Activated CD4-positive, alpha-beta memory T cell treated with anti-CD3 and anti-CD28 coated beads, Interleukin-2, amount 10 ng/mL, durations not matched to agents 7 days and 5 days (primary cell): ENCODE results near the gene FRMD6. TPM values are rescaled to one million over a fixed set of nuclear protein-coding genes. Genes with fewer than 3 reads are reported as not detected.

Experiments used
- CTCF ChIA-PET: fragments of 350-600 bp; sonication (Branson Sonifier 250); formaldehyde crosslinking; loops from one replicate; lab custom pipeline; 2021; ENCODE audit warnings: antibody characterized with exemption, inconsistent platforms; lab: Charles Lee
- POLR2A ChIA-PET: fragments of 350-600 bp; sonication (Branson Sonifier 250); formaldehyde crosslinking; loops from one replicate; lab custom pipeline; 2021; ENCODE audit warnings: antibody characterized with exemption; lab: Charles Lee
- DNase-seq: peaks from one replicate; pipeline ENCODE4 v3.0.0-alpha.2; 2020
- H3K27ac Mint-ChIP-seq: one replicate; pipeline ENCODE4 v1.8.0; 2021; ENCODE audit warnings: mild to moderate bottlenecking, mixed read lengths
- H3K27me3 Mint-ChIP-seq: one replicate; pipeline ENCODE4 v1.8.0; 2021; ENCODE audit warnings: mixed read lengths
- H3K36me3 Mint-ChIP-seq: one replicate; pipeline ENCODE4 v1.8.0; 2021; ENCODE audit warnings: low read depth, mixed read lengths
- H3K4me1 Mint-ChIP-seq: one replicate; pipeline ENCODE4 v1.8.0; 2021; ENCODE audit warnings: mixed read lengths
- H3K4me3 Mint-ChIP-seq: one replicate; pipeline ENCODE4 v1.8.0; 2021; ENCODE audit warnings: mild to moderate bottlenecking, mixed read lengths
- H3K9me3 Mint-ChIP-seq: one replicate; pipeline ENCODE4 v1.8.0; 2021; ENCODE audit warnings: mixed read lengths
- total RNA-seq, 2 experiments: library from RNA; stranded (reverse); gene quantifications; one replicate each; pipeline ENCODE4 v1.2.3, GENCODE V29; 2021

The FRMD6 gene
- total RNA-seq, 2 experiments from 2014 or later: 3.3 TPM

GRCh38 chr14:51657762-51658161 lies 6.1 kb downstream of the FRMD6 start:
- POLR2A ChIA-PET: no interaction called here
- no peaks in the 10 kb centered on the region for H3K36me3 Mint-ChIP-seq
- no peak for DNase-seq

GRCh38 chr14:51658441-51659173 lies 6.9 kb downstream of the FRMD6 start:
- DNase-seq: no peak
- Mint-ChIP-seq H3K4me1 (peaks cover 14% of the 10 kb centered on the region), H3K27me3 (peaks cover 37% of the 10 kb centered on the region), H3K27ac (no peak overlapping the region), H3K4me3 (no peak overlapping the region), H3K36me3 (no peaks in the 10 kb centered on the region), H3K9me3 (no peaks in the 10 kb centered on the region)
- POLR2A ChIA-PET: no interaction called here
- CTCF ChIA-PET: no interaction called here

More at GRCh38 chr14:51657762-51658161, 6.1 kb downstream of the FRMD6 start:
- no peak overlapping the region for H3K4me3 Mint-ChIP-seq
- peaks cover 44% of the 10 kb centered on the region for H3K27me3 Mint-ChIP-seq
- no peaks in the 10 kb centered on the region for H3K9me3 Mint-ChIP-seq
- CTCF ChIA-PET: no interaction called here
- H3K4me1 Mint-ChIP-seq: peaks cover 23% of the 10 kb centered on the region
- H3K27ac Mint-ChIP-seq: no peak overlapping the region

GRCh38 chr14:51660741-51661140 lies 9.0 kb downstream of the FRMD6 start:
- ChIA-PET CTCF (no interaction called here), POLR2A (no interaction called here)
- Mint-ChIP-seq H3K27me3 (peaks cover 26% of the 10 kb centered on the region), H3K4me3 (no peak overlapping the region), H3K36me3 (no peaks in the 10 kb centered on the region), H3K4me1 (peaks cover 3% of the 10 kb centered on the region), H3K27ac (no peak overlapping the region), H3K9me3 (no peaks in the 10 kb centered on the region)
- DNase-seq: no peak

GRCh38 chr14:51661504-51661903 lies 9.8 kb downstream of the FRMD6 start:
- H3K4me3 Mint-ChIP-seq: no peak overlapping the region
- no peaks in the 10 kb centered on the region for H3K9me3 Mint-ChIP-seq
- H3K27ac Mint-ChIP-seq: no peak overlapping the region
- H3K27me3 Mint-ChIP-seq: peaks cover 22% of the 10 kb centered on the region
- DNase-seq: no peak
- H3K36me3 Mint-ChIP-seq: no peaks in the 10 kb centered on the region
- ChIA-PET CTCF (interaction anchor here (3.1 kb wide), 1 partner anchor 9 kb away, joined by 12 read pairs; the partner anchor contains the start of gene FRMD6), POLR2A (no interaction called here)
- peaks cover 3% of the 10 kb centered on the region for H3K4me1 Mint-ChIP-seq

GRCh38 chr14:51663783-51664326 lies 12.1 kb downstream of the FRMD6 start:
- Mint-ChIP-seq H3K27me3 (peaks cover 12% of the 10 kb centered on the region), H3K27ac (no peak overlapping the region), H3K9me3 (no peaks in the 10 kb centered on the region), H3K4me3 (no peak overlapping the region), H3K36me3 (no peaks in the 10 kb centered on the region), H3K4me1 (no peaks in the 10 kb centered on the region)
- POLR2A ChIA-PET: no interaction called here
- DNase-seq: no peak
- CTCF ChIA-PET: interaction anchor here (1.4 to 3.1 kb wide), 2 partner anchors 10 to 12 kb away, joined by 4 to 12 read pairs; partner anchors contain the start of gene FRMD6

GRCh38 chr14:51666070-51666469 lies 14.4 kb downstream of the FRMD6 start:
- H3K9me3 Mint-ChIP-seq: no peaks in the 10 kb centered on the region
- no peaks in the 10 kb centered on the region for H3K4me1 Mint-ChIP-seq
- H3K27ac Mint-ChIP-seq: no peak overlapping the region
- POLR2A ChIA-PET: no interaction called here
- peaks cover 4% of the 10 kb centered on the region for H3K27me3 Mint-ChIP-seq
- H3K4me3 Mint-ChIP-seq: no peak overlapping the region
- CTCF ChIA-PET: no interaction called here
- no peak for DNase-seq
- H3K36me3 Mint-ChIP-seq: no peaks in the 10 kb centered on the region

- H3K4me1 Mint-ChIP-seq: no peaks in the 10 kb centered on the region
- H3K36me3 Mint-ChIP-seq: no peaks in the 10 kb centered on the region
- H3K4me3 Mint-ChIP-seq: no peak overlapping the region
- ChIA-PET CTCF (no interaction called here), POLR2A (no interaction called here)
- DNase-seq: no peak
- H3K27ac Mint-ChIP-seq: no peak overlapping the region
- H3K27me3 Mint-ChIP-seq: no peaks in the 10 kb centered on the region
- no peaks in the 10 kb centered on the region for H3K9me3 Mint-ChIP-seq
Observed at GRCh38 chr14:51666826-51667225, 15.1 kb downstream of the FRMD6 start.

GRCh38 chr14:51668870-51669269 lies 17.2 kb downstream of the FRMD6 start:
- CTCF ChIA-PET: no interaction called here
- no peak for DNase-seq
- no peaks in the 10 kb centered on the region for H3K36me3 Mint-ChIP-seq
- no peak overlapping the region for H3K4me3 Mint-ChIP-seq
- POLR2A ChIA-PET: no interaction called here
- peaks cover 1% of the 10 kb centered on the region for H3K27me3 Mint-ChIP-seq
- no peaks in the 10 kb centered on the region for H3K9me3 Mint-ChIP-seq
- H3K4me1 Mint-ChIP-seq: no peaks in the 10 kb centered on the region
- H3K27ac Mint-ChIP-seq: no peak overlapping the region

GRCh38 chr14:51674294-51675002 lies 22.7 kb downstream of the FRMD6 start:
- H3K4me1 Mint-ChIP-seq: peaks cover 11% of the 10 kb centered on the region
- no peaks in the 10 kb centered on the region for H3K36me3 Mint-ChIP-seq
- no peak for DNase-seq
- H3K27me3 Mint-ChIP-seq: peaks cover 9% of the 10 kb centered on the region
- POLR2A ChIA-PET: no interaction called here
- CTCF ChIA-PET: no interaction called here
- H3K4me3 Mint-ChIP-seq: no peak overlapping the region
- no peaks in the 10 kb centered on the region for H3K9me3 Mint-ChIP-seq
- no peak overlapping the region for H3K27ac Mint-ChIP-seq

- no peak overlapping the region for H3K4me3 Mint-ChIP-seq
- peaks cover 10% of the 10 kb centered on the region for H3K27me3 Mint-ChIP-seq
- DNase-seq: no peak
- ChIA-PET POLR2A (no interaction called here), CTCF (interaction anchor here (0.6 to 1.8 kb wide), 2 partner anchors 24 to 311 kb away, joined by 3 to 8 read pairs; partner anchors contain the start of gene FRMD6)
- H3K4me1 Mint-ChIP-seq: peaks cover 11% of the 10 kb centered on the region
- H3K27ac Mint-ChIP-seq: no peak overlapping the region
- H3K36me3 Mint-ChIP-seq: no peaks in the 10 kb centered on the region
- no peaks in the 10 kb centered on the region for H3K9me3 Mint-ChIP-seq
Observed at GRCh38 chr14:51676549-51676948, 24.8 kb downstream of the FRMD6 start.

GRCh38 chr14:51677266-51677665 lies 25.6 kb downstream of the FRMD6 start:
- ChIA-PET POLR2A (no interaction called here), CTCF (interaction anchor here (1.8 kb wide), 1 partner anchor 25 kb away, joined by 8 read pairs; the partner anchor contains the start of gene FRMD6)
- Mint-ChIP-seq H3K27me3 (peaks cover 10% of the 10 kb centered on the region), H3K36me3 (no peaks in the 10 kb centered on the region), H3K9me3 (no peaks in the 10 kb centered on the region), H3K27ac (no peak overlapping the region), H3K4me1 (peaks cover 11% of the 10 kb centered on the region), H3K4me3 (no peak overlapping the region)
- no peak for DNase-seq

GRCh38 chr14:51677738-51678137 lies 26.0 kb downstream of the FRMD6 start:
- Mint-ChIP-seq H3K4me3 (no peak overlapping the region), H3K27ac (no peak overlapping the region), H3K9me3 (no peaks in the 10 kb centered on the region), H3K36me3 (no peaks in the 10 kb centered on the region), H3K4me1 (peaks cover 11% of the 10 kb centered on the region), H3K27me3 (peaks cover 10% of the 10 kb centered on the region)
- DNase-seq: no peak
- ChIA-PET POLR2A (no interaction called here), CTCF (interaction anchor here (1.8 kb wide), 1 partner anchor 25 kb away, joined by 8 read pairs; the partner anchor contains the start of gene FRMD6)

GRCh38 chr14:51680031-51680430 lies 28.3 kb downstream of the FRMD6 start:
- ChIA-PET CTCF (no interaction called here), POLR2A (no interaction called here)
- no peak for DNase-seq
- peaks cover 5% of the 10 kb centered on the region for H3K27me3 Mint-ChIP-seq
- no peaks in the 10 kb centered on the region for H3K9me3 Mint-ChIP-seq
- H3K4me1 Mint-ChIP-seq: peaks cover 11% of the 10 kb centered on the region
- H3K27ac Mint-ChIP-seq: no peak overlapping the region
- no peak overlapping the region for H3K4me3 Mint-ChIP-seq
- H3K36me3 Mint-ChIP-seq: no peaks in the 10 kb centered on the region
